A673 (cell line): ENCODE data around the gene KRT2.

ENCODE experiments used
- EZH2 ChIP-seq: fragments of 200-600 bp; sonication (generic); IDR thresholded peaks from 2 replicates; pipeline ENCODE4 v1.6.1; 2017; ENCODE audit warnings: borderline replicate concordance, low read depth, mild to moderate bottlenecking, mixed read lengths, antibody characterized with exemption, low read length; ENCODE audit not compliant: poor library complexity, severe bottlenecking
- TF ChIP-seq, protein P1 (sequence below): fragments of 300-800, 200-600 bp; sonication (generic); conservative IDR thresholded peaks from 2 replicates; pipeline ENCODE4 v1.5.1; 2017; ENCODE audit warnings: low read depth, mild to moderate bottlenecking, antibody characterized with exemption, low read length, moderate library complexity, mixed read lengths

DNA sequence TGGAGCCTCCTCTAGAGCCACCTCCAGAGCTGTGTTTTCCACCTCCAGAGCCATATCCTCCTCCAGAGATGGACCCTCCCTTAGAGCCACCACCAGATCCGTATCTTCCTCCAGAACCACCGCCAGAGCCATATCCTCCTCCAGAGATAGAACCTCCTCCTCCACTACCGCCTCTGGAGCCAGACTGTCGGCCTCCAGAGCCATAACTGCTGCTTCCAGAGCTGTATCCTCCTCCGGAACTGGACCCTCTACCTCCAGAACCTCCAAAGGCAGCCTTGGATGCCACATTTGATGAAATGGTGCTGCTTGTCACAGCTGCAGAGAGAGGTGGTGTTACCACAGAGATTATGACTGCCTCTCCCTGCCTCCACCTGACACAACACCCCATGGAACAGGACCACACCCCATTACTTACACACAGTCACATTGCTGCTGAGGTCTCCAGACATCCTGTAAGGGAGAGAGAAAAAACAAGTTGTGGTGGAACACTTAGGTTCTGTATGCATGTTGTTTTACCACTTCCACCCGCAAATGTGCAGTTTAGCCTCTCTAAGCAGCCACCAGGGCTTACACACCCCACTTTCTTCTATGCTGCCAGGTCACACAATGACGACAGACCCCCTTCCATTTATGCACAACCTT, 6.8 kb downstream of the KRT2 start:
- TF ChIP-seq, protein P1, sequence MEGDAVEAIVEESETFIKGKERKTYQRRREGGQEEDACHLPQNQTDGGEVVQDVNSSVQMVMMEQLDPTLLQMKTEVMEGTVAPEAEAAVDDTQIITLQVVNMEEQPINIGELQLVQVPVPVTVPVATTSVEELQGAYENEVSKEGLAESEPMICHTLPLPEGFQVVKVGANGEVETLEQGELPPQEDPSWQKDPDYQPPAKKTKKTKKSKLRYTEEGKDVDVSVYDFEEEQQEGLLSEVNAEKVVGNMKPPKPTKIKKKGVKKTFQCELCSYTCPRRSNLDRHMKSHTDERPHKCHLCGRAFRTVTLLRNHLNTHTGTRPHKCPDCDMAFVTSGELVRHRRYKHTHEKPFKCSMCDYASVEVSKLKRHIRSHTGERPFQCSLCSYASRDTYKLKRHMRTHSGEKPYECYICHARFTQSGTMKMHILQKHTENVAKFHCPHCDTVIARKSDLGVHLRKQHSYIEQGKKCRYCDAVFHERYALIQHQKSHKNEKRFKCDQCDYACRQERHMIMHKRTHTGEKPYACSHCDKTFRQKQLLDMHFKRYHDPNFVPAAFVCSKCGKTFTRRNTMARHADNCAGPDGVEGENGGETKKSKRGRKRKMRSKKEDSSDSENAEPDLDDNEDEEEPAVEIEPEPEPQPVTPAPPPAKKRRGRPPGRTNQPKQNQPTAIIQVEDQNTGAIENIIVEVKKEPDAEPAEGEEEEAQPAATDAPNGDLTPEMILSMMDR = no peak
- TF ChIP-seq EZH2 = no peak
